GM12875 (cell line): ENCODE results near the gene PIP5K1B.

Experiments
- H3K4me3 ChIP-seq: one replicate; pipeline ENCODE4 v1.5.1; 2011; ENCODE audit warnings: low read depth, low read length, control low read depth
- TF ChIP-seq, protein P1 (sequence below): IDR thresholded peaks from 2 replicates; pipeline ENCODE4 v1.5.1; 2011; ENCODE audit warnings: low read depth, mild to moderate bottlenecking, control low read depth, inconsistent platforms, low read length, moderate library complexity, borderline replicate concordance; ENCODE audit not compliant: insufficient read depth

PIP5K1B gene

DNA sequence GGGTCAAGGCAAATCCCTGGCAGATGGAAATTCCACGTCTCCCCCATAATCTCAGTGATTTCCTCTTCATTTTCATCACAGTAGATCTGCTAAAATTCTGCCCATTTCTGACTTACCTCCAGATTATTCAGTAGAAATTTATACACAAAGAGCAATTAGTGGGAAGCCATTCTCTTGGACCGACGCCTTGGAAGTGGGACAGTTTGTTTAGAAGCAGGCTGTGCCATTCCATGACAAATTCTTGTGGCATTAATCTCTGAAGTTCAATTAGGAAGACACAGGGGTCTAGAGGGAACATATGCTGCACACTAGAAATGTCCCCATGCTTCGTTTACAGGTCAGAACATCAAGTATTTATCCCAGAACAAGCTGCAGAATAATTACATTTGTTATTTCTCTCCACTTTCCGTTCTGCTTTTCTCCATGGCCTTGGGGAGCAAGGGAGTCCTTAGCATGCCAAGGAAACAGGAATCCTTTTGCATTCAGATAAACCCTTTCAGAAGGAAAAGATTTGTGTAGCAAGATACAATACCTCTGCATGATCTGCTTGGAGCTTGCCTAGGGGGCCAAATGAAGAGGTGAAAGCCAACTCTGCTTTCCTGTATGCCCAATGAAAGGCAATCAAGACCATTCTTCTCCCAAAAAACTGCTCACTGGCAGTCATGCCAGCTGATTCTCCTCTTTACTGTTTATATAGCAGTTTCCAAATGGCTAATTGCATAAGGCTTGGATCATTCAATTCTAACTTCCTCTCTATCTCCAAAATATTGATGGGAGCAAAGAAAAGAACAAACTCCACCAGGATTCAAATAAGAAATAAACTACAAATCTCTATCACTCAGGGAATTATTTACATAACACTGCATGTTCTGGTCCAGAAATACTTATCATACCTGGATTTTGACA is 311.4 kb downstream of the PIP5K1B start:
- TF ChIP-seq, protein P1, sequence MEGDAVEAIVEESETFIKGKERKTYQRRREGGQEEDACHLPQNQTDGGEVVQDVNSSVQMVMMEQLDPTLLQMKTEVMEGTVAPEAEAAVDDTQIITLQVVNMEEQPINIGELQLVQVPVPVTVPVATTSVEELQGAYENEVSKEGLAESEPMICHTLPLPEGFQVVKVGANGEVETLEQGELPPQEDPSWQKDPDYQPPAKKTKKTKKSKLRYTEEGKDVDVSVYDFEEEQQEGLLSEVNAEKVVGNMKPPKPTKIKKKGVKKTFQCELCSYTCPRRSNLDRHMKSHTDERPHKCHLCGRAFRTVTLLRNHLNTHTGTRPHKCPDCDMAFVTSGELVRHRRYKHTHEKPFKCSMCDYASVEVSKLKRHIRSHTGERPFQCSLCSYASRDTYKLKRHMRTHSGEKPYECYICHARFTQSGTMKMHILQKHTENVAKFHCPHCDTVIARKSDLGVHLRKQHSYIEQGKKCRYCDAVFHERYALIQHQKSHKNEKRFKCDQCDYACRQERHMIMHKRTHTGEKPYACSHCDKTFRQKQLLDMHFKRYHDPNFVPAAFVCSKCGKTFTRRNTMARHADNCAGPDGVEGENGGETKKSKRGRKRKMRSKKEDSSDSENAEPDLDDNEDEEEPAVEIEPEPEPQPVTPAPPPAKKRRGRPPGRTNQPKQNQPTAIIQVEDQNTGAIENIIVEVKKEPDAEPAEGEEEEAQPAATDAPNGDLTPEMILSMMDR: no peak
- H3K4me3 ChIP-seq: no peak overlapping the region

DNA sequence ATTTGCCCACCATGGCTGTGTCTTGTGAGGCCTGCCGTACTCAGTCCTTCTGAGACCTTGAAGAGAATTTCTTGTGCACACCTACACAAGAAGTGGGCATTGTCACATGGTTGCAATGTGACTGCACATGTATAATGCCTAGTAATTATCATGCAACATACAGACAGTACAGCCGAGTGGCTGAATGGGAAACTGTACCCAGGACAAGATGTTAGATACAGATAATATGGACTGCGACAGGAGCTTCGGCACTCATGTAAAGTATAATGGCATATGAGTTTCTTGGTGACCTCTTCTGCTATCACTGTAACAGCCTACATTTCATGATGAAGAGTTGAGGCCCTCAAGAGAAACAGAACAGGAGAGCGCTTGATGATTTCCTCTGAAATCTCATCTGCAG is 313.7 kb downstream of the PIP5K1B start:
- TF ChIP-seq, protein P1: no peak

DNA sequence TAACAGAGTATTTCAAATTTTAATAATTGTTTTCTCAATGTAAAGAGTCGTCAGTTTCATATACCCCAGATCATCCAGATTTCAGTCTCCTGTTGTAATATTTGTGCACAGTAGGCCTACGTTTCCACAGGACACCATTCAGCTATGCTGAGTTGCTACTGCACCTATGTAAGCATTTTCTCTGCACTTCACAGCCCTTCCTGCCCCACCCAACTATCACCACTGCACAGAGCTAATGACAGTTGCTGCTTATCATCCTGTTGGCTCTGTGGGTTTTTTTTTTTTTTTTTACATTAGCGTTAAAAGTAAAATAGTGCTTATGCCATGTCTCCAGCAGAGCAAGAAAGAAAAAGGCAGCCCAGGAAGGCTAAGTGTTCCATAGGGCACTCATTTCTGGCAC is 314.8 kb downstream of the PIP5K1B start:
- no peak overlapping the region for H3K4me3 ChIP-seq
- TF ChIP-seq, protein P1: no peak

More for the DNA sequence above, 313.7 kb downstream of the PIP5K1B start:
- H3K4me3 ChIP-seq: no peak overlapping the region

DNA sequence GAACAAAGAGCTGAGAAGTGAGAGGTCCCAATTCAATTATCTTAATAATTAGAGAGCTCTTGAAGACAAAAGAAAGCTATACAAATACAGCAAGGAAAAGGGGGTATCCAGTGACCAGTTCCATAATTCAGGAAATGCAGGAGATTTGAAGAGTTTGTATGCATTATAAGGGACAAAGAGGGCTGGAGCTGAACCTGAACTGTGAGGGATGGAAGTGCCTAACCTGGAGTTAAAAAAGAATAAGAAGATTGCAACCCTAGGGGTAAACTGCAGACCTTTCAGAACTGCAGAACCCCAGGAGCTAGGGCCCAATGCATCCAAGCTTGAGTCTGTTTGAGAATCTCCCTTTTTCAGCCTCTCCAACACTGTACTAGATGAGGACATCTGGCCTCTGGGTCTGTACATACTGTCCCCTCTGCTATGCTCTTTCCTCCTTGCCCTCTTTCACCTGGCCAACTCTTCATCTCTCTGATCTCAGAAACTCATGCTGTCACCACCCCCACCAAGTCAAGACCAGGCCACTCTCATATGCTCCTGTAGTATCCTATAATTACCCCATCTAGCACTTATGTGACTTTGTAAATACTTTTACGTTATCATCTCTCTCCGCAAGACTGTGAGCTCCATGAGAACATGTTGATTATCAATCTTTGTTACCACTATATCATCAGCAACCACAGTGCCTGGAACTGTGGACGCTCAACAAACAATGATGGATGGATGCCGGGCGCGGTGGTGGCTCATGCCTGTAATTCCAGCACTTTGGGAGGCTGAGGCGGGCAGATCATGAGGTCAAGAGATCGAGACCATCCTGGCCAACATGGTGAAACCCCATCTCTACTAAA is 315.5 kb downstream of the PIP5K1B start:
- TF ChIP-seq, protein P1: no peak
- no peak overlapping the region for H3K4me3 ChIP-seq

DNA sequence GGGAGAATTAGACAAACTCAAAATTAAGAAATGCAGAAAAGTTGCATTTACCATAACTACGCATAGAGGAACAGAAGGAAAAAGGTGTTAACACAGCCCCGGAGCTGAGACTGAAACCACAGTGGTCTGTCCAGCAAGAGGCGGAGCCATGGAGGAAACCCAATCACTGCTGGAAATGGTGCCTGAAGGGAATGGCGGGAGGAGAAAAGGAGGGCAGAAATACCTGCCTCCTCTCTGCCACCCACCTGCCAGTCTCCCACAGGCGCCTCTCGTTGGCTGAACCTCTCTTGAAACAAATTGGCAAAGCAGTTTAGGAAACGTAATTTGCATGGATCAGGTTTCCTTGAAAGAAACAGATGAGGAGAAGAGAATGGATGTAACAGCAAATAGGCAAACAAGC is 318.6 kb downstream of the PIP5K1B start:
- no peak overlapping the region for H3K4me3 ChIP-seq
- TF ChIP-seq, protein P1: no peak

DNA sequence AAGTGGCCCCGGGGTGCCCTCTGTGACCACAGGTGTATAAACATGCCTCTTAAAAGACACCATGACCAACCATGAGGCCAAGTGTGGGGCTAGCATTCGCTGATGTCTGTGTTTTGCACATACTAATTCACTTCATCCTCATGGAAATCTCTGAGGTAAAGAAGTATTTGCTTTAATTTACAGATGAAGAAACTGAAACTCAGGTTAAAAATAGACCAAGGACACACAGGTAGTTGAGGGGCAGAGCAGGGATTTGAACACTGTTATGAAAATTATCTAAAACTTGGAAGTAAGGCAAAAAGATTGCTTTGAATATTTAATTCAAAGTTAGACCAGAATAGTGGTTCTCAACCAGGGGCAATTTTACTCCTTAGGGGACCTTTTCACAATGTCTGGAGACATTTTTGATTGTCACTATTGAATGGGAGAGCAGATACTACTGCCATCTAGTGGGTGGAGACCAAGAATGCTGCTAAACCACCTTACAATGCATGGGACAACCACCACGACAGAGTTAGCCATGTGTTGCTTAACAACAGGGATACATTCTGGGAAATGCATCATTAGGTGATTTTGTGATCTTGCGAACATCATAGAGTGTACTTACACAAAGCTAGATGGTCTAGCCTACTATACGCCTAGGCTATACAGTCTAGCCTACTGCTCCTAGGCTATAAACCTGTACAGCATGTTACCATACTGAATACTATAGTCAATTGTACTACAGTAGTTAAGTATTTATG is 322.5 kb downstream of the PIP5K1B start:
- no peak overlapping the region for H3K4me3 ChIP-seq
- TF ChIP-seq, protein P1: peak; percentile 78
